Measurements from ENCODE around the gene POGK.
A peak's percentile ranks its signal among the peaks of the same experiment; 100 is the strongest.

The POGK gene

DNA sequence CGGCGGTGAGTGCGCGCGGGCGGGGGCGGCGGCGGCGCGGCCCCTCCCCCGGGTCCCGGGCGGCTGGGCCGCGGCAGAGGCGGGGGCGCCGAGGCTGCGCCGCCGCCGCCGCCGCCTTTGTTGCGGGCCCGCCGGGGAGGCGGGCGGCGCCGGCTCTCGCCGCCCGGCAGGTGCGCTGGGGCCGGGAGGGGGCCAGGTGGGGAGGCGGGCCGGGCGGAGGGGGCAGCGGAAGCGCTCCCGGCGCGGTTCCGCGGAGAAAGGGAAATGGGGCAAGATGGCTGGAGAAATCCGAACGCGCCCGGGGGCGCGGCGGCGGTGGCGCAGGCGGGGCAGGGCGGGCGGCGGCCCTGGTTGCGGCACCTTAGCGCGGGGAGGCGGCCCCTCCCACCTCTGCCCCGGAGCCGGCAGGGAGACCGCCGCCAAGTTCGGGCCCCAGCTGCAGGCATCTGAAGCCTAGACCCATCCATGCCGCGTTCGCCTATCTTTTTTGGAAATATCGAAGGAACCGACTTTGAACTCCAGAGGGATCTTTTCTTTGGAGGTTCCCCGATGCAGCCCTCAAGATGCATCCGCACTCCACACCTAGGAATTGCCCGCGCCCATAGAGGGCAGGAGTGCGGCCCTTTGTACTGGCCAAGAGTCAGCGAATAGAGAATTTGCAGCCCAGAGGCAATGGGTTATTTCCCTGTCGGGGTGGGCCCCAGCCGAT lies 479 bp downstream of the POGK start:
- Histone ChIP-seq H3K27me3 (ENCODE audit: insufficient read depth, low read length) (no peaks in the 10 kb centered on the region), H3K9ac (ENCODE audit: low read depth, low read length) (peak overlapping the region; percentile 95), H3K36me3 (ENCODE audit: insufficient read depth, low read depth, low read length) (peaks cover 42% of the 10 kb centered on the region), H3K27ac (ENCODE audit: low read length) (peak overlapping the region; percentile 60), H3K9me3 (ENCODE audit: insufficient read depth, low read depth, low read length) (no peaks in the 10 kb centered on the region), H3K4me1 (ENCODE audit: insufficient read depth, low read length) (peaks cover 17% of the 10 kb centered on the region), H3K4me3 (ENCODE audit: low read length) (peak overlapping the region; percentile 92)

DNA sequence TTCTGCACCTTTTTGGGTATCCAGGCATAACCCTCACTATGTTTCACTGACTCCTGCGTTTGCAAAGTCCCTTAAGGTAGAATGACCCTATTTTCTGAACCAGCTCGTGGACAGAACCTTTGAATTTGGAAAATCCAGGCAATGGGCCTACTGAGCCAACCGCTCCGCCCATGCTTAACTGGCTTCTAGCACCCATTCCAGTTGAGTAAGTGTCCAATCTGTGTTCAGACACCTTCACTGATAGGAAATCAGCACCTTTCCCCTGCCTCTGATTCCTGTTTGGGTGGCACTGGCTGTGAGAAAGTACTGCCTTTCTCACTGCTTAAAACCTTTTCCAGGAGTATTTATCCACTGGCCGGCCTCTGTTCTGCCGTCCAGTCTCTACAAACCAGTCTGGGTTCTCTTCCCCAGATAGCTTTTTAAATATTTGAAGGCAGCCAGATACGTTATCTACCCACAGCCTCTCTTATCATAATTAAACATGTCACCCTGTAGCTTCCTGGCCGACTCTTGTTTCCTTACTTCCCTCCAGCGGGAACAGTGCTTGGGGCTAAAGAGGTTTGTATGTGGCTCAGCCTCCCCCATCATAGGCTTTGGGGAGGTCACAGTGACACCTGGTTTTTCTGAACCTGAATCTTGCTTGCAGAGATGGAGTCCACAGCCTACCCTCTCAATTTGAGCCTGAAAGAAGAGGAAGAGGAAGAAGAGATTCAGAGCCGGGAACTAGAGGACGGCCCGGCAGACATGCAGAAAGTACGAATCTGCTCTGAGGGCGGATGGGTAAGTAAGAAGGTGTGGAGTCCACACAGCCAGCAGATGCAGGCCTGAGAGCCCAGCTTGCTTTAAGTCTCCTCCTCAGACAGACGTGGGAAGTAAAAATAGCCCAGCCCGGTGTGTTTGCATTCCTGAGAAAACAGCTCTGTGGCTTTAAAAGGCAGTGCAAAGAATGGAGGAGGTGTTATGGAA lies 1.3 kb downstream of the POGK start:
- peaks cover 51% of the 10 kb centered on the region for H3K36me3 ChIP-seq (ENCODE audit: insufficient read depth, low read depth, low read length)

DNA sequence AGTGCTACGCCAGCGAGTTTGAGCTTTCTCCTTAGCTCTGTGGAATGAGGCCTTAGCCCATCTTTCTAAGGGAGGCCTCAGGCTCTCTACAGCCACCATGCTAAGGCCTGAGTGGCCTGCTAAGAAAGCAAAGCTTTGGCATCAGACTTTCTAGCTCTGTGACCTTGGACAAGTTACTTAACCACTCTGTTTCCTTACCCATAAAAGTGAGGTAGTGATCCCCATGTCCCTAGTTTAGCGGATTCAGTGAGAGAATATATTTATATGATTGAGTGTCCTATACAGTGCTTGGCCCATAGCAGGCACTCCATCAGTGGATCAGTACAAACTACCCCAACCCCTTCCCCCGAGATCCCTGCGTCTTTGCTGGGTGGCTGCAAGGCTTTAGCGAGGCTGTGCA lies 4.0 kb downstream of the POGK start:
- no peaks in the 10 kb centered on the region for H3K9me3 ChIP-seq (ENCODE audit: insufficient read depth, low read depth, low read length)
- H3K4me1 ChIP-seq (ENCODE audit: insufficient read depth, low read length): peaks cover 15% of the 10 kb centered on the region
- H3K27me3 ChIP-seq (ENCODE audit: insufficient read depth, low read length): no peaks in the 10 kb centered on the region
- H3K9ac ChIP-seq (ENCODE audit: low read depth, low read length): no peak overlapping the region
- H3K27ac ChIP-seq (ENCODE audit: low read length): no peak overlapping the region
- H3K36me3 ChIP-seq (ENCODE audit: insufficient read depth, low read depth, low read length): peaks cover 78% of the 10 kb centered on the region
- no peak overlapping the region for H3K4me3 ChIP-seq (ENCODE audit: low read length)

More for the DNA sequence above, 1.3 kb downstream of the POGK start:
- H3K9ac ChIP-seq (ENCODE audit: low read depth, low read length): peak overlapping the region; percentile 95
- H3K4me1 ChIP-seq (ENCODE audit: insufficient read depth, low read length): peaks cover 17% of the 10 kb centered on the region
- no peaks in the 10 kb centered on the region for H3K27me3 ChIP-seq (ENCODE audit: insufficient read depth, low read length)
- H3K9me3 ChIP-seq (ENCODE audit: insufficient read depth, low read depth, low read length): no peaks in the 10 kb centered on the region
- H3K4me3 ChIP-seq (ENCODE audit: low read length): peak overlapping the region; percentile 92
- peak overlapping the region; percentile 60 for H3K27ac ChIP-seq (ENCODE audit: low read length)

DNA sequence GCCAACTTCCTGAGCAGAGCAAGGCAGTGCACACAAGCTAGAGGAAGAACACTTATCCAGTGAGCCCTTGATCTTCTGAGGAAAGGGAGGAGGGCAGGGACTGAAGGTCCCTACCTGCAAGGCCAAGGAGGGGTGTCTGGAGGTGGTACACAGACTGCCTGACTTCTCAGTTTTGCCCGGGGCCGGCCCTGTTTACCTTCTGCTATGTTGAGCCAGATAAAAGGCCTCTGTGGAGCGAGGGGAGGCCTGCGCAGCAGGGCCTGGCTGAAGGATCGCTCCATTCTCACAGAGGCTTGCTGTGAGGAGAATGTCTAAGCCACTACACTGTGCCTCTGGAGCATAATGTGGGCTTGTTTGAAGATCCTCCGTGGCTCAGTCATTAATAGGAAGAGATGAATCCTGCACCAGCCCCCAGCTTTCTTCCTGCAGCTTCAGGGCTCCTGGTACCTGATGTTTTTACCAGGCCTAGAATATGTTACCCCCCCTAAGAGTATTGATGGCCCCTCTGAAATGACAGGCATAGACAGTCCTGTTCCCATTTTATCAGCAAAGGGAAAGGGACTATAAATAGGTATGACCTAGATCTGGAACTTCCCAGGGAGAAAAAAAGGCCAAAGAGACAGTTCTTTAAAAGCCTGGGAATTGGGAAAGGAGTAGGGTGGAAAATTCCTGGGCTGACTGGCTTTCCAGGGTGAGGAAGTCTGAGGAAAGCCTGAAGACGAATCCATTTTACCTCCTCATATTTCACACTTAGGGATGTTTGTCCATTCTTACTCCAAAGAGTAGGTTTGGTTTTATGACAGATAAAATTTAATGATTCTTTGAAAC lies 4.7 kb downstream of the POGK start:
- Histone ChIP-seq H3K4me3 (ENCODE audit: low read length) (no peak overlapping the region), H3K9me3 (ENCODE audit: insufficient read depth, low read depth, low read length) (no peaks in the 10 kb centered on the region), H3K27me3 (ENCODE audit: insufficient read depth, low read length) (no peaks in the 10 kb centered on the region), H3K4me1 (ENCODE audit: insufficient read depth, low read length) (peaks cover 11% of the 10 kb centered on the region), H3K36me3 (ENCODE audit: insufficient read depth, low read depth, low read length) (peaks cover 85% of the 10 kb centered on the region), H3K9ac (ENCODE audit: low read depth, low read length) (no peak overlapping the region), H3K27ac (ENCODE audit: low read length) (no peak overlapping the region)

DNA sequence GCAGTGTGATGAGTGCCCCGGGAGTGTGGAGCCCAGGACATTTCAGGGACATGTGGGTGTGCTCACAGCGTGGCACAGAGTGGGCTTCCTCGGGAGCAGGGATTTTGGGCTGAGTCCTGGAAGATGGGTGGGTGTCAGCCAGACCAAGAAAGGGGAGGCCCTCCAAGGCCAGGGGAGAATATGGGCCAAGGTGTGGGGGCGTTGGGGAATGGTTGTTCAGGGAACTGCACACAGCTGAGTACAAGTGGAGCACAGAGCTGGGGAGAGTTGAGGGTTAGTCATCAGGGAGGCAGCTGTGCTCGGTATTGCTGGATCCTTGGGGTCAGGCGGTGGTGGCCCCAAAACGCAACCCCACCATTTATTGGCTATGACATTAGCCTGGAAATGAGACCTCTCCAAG lies 5.5 kb downstream of the POGK start:
- Histone ChIP-seq H3K4me1 (ENCODE audit: insufficient read depth, low read length) (peaks cover 11% of the 10 kb centered on the region), H3K36me3 (ENCODE audit: insufficient read depth, low read depth, low read length) (peaks cover 93% of the 10 kb centered on the region), H3K9me3 (ENCODE audit: insufficient read depth, low read depth, low read length) (no peaks in the 10 kb centered on the region), H3K4me3 (ENCODE audit: low read length) (no peak overlapping the region), H3K9ac (ENCODE audit: low read depth, low read length) (no peak overlapping the region), H3K27ac (ENCODE audit: low read length) (no peak overlapping the region), H3K27me3 (ENCODE audit: insufficient read depth, low read length) (no peaks in the 10 kb centered on the region)

DNA sequence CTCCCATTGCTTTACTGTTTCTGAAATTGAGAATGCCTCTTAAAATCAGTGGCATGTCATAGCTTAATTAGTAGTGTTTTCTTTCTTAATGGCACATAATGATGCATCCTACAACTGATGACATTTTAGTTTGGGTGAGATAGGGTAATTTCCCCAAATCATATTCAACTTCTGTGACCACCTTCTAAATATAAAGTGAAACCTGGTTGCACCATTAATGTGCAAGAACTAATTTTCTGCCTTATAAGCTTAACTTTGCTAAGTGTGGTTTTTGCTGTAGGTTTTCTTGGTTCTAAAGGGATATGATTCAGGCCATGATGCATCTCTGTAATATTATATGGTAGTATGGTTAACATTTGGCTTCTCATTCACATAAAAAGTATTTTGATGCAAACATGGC lies 8.9 kb downstream of the POGK start:
- Histone ChIP-seq H3K27ac (ENCODE audit: low read length) (no peak overlapping the region), H3K9ac (ENCODE audit: low read depth, low read length) (no peak overlapping the region), H3K4me1 (ENCODE audit: insufficient read depth, low read length) (no peaks in the 10 kb centered on the region), H3K4me3 (ENCODE audit: low read length) (no peak overlapping the region), H3K9me3 (ENCODE audit: insufficient read depth, low read depth, low read length) (no peaks in the 10 kb centered on the region), H3K27me3 (ENCODE audit: insufficient read depth, low read length) (no peaks in the 10 kb centered on the region), H3K36me3 (ENCODE audit: insufficient read depth, low read depth, low read length) (peaks cover 100% of the 10 kb centered on the region)

DNA sequence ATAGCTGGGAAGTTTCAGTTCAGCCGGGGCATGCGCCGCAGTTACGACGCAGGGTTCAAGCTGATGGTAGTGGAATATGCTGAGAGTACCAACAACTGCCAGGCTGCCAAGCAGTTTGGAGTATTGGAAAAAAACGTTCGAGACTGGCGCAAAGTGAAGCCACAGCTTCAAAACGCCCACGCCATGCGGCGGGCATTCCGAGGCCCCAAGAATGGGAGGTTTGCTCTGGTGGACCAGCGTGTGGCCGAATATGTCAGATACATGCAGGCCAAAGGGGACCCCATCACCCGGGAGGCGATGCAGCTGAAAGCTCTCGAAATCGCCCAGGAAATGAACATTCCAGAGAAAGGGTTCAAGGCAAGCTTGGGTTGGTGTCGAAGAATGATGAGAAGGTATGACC lies 9.9 kb downstream of the POGK start:
- Histone ChIP-seq H3K4me3 (ENCODE audit: low read length) (no peak overlapping the region), H3K9me3 (ENCODE audit: insufficient read depth, low read depth, low read length) (no peaks in the 10 kb centered on the region), H3K27me3 (ENCODE audit: insufficient read depth, low read length) (no peaks in the 10 kb centered on the region), H3K9ac (ENCODE audit: low read depth, low read length) (no peak overlapping the region), H3K36me3 (ENCODE audit: insufficient read depth, low read depth, low read length) (peaks cover 100% of the 10 kb centered on the region), H3K27ac (ENCODE audit: low read length) (no peak overlapping the region), H3K4me1 (ENCODE audit: insufficient read depth, low read length) (no peaks in the 10 kb centered on the region)

DNA sequence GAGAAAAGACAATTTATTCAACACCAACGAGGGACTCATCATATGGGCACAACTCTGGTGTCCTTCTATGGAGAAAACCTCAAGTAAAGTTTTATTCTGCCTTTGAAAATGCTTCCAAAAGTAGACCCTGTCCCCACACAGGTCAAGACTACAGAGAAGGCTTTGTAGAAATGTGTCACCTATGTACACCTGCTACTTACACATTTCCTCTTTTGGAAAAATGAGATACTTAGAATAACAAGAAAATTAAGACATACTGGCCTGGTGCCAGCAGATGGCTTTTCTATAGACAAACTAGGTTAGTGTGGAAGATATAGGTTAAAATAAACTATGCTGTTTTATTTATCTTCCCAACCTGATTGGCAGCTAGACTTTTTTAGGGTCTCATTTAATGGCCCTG lies 13.6 kb downstream of the POGK start:
- H3K4me1 ChIP-seq (ENCODE audit: insufficient read depth, low read length): no peaks in the 10 kb centered on the region
- no peaks in the 10 kb centered on the region for H3K9me3 ChIP-seq (ENCODE audit: insufficient read depth, low read depth, low read length)
- H3K9ac ChIP-seq (ENCODE audit: low read depth, low read length): no peak overlapping the region
- no peaks in the 10 kb centered on the region for H3K27me3 ChIP-seq (ENCODE audit: insufficient read depth, low read length)
- peaks cover 99% of the 10 kb centered on the region for H3K36me3 ChIP-seq (ENCODE audit: insufficient read depth, low read depth, low read length)
- H3K4me3 ChIP-seq (ENCODE audit: low read length): no peak overlapping the region
- no peak overlapping the region for H3K27ac ChIP-seq (ENCODE audit: low read length)

DNA sequence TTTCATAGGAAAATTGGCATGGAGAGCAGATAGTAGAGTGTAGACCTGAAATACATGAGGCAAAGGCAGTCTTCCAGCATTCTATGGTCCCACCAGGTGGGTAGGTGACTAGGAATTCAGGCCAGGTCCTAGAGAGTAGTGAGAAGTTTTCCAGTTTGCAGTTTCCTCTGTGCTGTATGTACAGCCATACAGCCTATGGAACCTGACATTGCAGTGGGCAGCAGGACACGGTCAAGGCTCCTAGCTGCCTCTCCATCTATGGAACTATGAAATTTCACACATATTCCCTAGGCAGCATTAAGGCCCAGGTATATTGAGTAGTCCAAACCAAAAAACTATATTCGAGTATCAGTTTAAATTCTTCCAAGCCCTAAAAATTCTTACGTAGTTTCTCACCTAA lies 16.3 kb downstream of the POGK start:
- Histone ChIP-seq H3K4me1 (ENCODE audit: insufficient read depth, low read length) (peaks cover 7% of the 10 kb centered on the region; the same call in 1 of the 2 replicates), H3K9me3 (ENCODE audit: insufficient read depth, low read depth, low read length) (no peaks in the 10 kb centered on the region), H3K36me3 (ENCODE audit: insufficient read depth, low read depth, low read length) (peaks cover 99% of the 10 kb centered on the region), H3K27me3 (ENCODE audit: insufficient read depth, low read length) (no peaks in the 10 kb centered on the region), H3K4me3 (ENCODE audit: low read length) (no peak overlapping the region), H3K9ac (ENCODE audit: low read depth, low read length) (no peak overlapping the region), H3K27ac (ENCODE audit: low read length) (no peak overlapping the region)

DNA sequence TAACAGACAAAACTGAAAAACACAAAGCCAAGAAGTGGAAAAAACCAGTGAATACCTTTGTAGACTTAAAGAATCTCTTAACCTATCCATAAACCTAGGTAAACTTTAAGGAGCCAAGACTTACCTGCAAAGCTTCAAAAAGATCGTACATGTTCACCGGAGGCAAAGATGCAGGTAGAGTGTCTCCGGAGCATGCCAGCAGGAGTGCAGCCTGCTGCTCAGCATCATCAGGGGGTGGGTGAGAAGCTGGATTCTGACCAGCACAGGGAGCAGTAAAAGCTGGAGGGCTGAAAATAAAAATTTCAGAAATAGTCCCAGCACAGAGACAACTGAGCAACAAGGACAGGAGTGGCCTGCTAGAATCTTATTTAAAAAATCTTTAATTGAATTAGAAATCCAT lies 18.7 kb downstream of the POGK start:
- Histone ChIP-seq H3K27me3 (ENCODE audit: insufficient read depth, low read length) (no peaks in the 10 kb centered on the region), H3K36me3 (ENCODE audit: insufficient read depth, low read depth, low read length) (peaks cover 99% of the 10 kb centered on the region), H3K27ac (ENCODE audit: low read length) (no peak overlapping the region), H3K4me1 (ENCODE audit: insufficient read depth, low read length) (peaks cover 9% of the 10 kb centered on the region; the same call in 1 of the 2 replicates), H3K9ac (ENCODE audit: low read depth, low read length) (no peak overlapping the region), H3K4me3 (ENCODE audit: low read length) (no peak overlapping the region), H3K9me3 (ENCODE audit: insufficient read depth, low read depth, low read length) (no peaks in the 10 kb centered on the region)

DNA sequence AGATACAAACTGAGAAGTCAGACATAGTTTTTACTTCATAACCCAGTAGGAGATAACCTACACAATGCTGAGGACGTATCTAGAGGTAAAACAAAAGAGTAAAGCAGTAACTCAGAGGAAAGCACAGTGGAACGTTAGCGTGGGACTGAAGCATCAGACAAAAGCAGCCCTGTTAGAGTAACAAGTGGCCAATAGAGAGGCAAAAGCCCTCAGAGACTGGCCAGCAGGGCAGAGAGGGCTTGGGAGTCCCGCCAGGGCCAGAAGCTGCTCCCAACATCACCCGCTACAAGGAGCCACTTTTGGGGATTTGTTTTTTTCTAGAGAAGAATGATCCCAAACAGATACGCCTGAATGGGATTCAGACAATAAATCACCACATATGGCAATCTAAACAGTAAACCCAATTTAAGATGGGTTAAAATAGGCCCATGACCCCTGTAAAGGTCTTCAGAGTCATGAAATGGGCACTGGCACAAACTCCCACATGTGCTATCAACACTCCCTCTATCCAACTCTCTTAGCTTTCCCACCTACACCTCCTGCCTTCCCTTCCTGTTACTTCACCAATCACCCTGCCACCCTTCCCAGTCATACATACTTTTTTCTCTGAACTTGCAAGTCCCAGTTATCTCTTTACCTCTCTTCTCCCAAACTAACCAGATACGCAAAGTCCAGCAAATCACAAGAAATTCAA lies 19.6 kb downstream of the POGK start:
- Histone ChIP-seq H3K27ac (ENCODE audit: low read length) (no peak overlapping the region), H3K27me3 (ENCODE audit: insufficient read depth, low read length) (no peaks in the 10 kb centered on the region), H3K4me3 (ENCODE audit: low read length) (no peak overlapping the region), H3K9me3 (ENCODE audit: insufficient read depth, low read depth, low read length) (no peaks in the 10 kb centered on the region), H3K36me3 (ENCODE audit: insufficient read depth, low read depth, low read length) (peaks cover 99% of the 10 kb centered on the region), H3K4me1 (ENCODE audit: insufficient read depth, low read length) (peaks cover 9% of the 10 kb centered on the region; the same call in 1 of the 2 replicates), H3K9ac (ENCODE audit: low read depth, low read length) (no peak overlapping the region)

All from iPS-20b (cell line).